ENCODE data around the gene ARHGAP26. TPM values are rescaled to one million over a fixed set of nuclear protein-coding genes. Genes with fewer than 3 reads are reported as not detected.

Gene ARHGAP26
- total RNA-seq, 4 donors from 2014 or later: 11.0 to 23.3 (median 14.3) TPM

GRCh38 chr5:143053780-143054179 lies 283.6 kb downstream of the ARHGAP26 start:
- TF ChIP-seq, protein P1, sequence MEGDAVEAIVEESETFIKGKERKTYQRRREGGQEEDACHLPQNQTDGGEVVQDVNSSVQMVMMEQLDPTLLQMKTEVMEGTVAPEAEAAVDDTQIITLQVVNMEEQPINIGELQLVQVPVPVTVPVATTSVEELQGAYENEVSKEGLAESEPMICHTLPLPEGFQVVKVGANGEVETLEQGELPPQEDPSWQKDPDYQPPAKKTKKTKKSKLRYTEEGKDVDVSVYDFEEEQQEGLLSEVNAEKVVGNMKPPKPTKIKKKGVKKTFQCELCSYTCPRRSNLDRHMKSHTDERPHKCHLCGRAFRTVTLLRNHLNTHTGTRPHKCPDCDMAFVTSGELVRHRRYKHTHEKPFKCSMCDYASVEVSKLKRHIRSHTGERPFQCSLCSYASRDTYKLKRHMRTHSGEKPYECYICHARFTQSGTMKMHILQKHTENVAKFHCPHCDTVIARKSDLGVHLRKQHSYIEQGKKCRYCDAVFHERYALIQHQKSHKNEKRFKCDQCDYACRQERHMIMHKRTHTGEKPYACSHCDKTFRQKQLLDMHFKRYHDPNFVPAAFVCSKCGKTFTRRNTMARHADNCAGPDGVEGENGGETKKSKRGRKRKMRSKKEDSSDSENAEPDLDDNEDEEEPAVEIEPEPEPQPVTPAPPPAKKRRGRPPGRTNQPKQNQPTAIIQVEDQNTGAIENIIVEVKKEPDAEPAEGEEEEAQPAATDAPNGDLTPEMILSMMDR (IDR thresholded peaks at IDR 0.05): no peak
- no peak for TF ChIP-seq POLR2A (IDR thresholded peaks at IDR 0.05)
- no peak for DNase-seq (ENCODE audit: low spot score in 2 of 2)
- H3K4me3 ChIP-seq (ENCODE audit: low read depth, poor library complexity, severe bottlenecking): no peak overlapping the region
- 91 to 92% methylated on average over 8 of the region's 8 CpGs for WGBS, 2 donors
- intact Hi-C loops (cut with DNase I; ENCODE audit: low total_unique reads): no loop called here

GRCh38 chr5:143054480-143054941 lies 284.3 kb downstream of the ARHGAP26 start:
- intact Hi-C loops (cut with DNase I; ENCODE audit: low total_unique reads): no loop called here
- DNase-seq (ENCODE audit: low spot score in 2 of 2): no peak
- no peak overlapping the region for H3K4me3 ChIP-seq (ENCODE audit: low read depth, poor library complexity, severe bottlenecking)
- TF ChIP-seq POLR2A (IDR thresholded peaks at IDR 0.05): no peak
- TF ChIP-seq, protein P1 (IDR thresholded peaks at IDR 0.05): no peak
- 32 to 56% methylated on average over 5 of the region's 5 CpGs for WGBS, 2 donors

DNA sequence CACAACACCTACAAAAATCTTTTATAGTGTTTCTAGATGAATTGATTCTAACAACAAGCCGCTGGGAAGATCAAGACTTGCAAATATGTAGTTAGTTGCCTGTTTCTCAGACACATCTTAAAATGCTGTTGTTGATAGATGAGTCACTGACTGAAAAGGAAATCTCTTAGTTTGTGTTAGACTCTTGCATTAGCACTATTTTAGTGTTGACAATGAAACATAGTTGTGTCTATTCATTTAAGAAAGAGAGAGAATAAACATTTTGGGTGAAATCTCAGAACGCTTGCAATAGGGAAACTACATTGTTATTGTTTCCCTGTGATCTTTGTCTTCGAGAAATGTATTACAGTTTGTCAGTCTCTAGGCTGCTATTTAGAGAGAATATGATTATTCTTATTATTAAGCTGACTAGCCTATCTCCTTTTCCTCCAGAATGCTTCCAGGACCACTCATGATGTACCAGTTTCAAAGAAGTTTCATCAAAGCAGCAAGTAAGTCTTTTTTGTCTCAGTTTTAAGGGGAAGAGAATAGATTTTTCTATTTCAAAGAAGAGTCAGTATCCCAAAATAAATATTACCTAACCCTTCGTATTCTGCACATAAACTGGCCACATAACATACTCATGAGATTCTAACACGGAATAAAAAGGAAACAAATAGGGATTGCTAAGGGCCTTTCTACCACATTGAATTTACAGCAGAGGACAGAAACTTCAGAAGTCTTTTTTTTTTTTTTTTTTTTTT lies 285.6 kb downstream of the ARHGAP26 start:
- no peak for DNase-seq (ENCODE audit: low spot score in 2 of 2)
- intact Hi-C loops (cut with DNase I; ENCODE audit: low total_unique reads): no loop called here
- TF ChIP-seq, protein P1 (IDR thresholded peaks at IDR 0.05): no peak
- no peak for TF ChIP-seq POLR2A (IDR thresholded peaks at IDR 0.05)
- 79 to 87% methylated on average over 5 of the region's 5 CpGs for WGBS, 2 donors
- H3K4me3 ChIP-seq (ENCODE audit: low read depth, poor library complexity, severe bottlenecking): no peak overlapping the region

GRCh38 chr5:143056339-143056704 lies 286.1 kb downstream of the ARHGAP26 start:
- intact Hi-C loops (cut with DNase I; ENCODE audit: low total_unique reads): no loop called here

DNA sequence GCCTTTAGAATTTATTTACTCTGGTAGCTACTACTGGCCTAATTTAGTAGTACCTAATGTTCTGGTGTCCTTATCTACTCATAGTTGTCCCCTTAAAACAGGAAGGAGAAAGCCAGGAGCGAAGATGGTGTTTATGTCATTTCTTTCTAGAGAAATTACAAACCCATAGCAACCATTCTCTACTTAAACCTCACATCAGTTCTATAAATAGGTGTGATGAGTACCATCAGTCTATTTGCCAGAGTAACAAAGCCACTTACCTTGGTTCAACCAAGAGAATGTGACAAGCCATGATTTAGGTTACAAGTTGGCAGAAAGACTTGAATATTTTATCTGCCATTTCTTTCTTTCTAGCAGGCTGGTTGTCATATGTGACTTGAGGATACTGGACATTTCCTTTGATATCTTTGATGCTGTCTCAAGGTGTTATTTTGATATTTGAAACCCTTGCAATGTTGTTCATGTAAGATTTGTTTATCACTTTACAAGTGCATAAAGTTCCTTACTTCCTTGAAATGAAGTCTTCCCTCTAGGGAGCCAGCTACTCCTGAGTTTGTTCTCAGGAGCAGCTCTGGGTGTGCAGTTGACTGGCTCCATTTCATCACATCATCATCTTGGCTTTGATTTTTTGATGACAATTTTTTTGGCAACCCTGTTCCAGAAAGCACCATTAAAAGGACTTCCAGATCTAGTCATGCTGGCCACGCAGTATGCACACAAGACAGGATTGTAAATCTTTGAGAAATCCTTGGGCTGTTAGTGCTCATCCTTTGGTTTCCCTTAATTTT lies 286.8 kb downstream of the ARHGAP26 start:
- intact Hi-C loops (cut with DNase I; ENCODE audit: low total_unique reads): no loop called here
- TF ChIP-seq, protein P1 (IDR thresholded peaks at IDR 0.05): no peak
- TF ChIP-seq POLR2A (IDR thresholded peaks at IDR 0.05): no peak
- 80 to 85% methylated on average over 2 of the region's 2 CpGs for WGBS, 2 donors
- DNase-seq (ENCODE audit: low spot score in 2 of 2): no peak
- no peak overlapping the region for H3K4me3 ChIP-seq (ENCODE audit: low read depth, poor library complexity, severe bottlenecking)

More at GRCh38 chr5:143056339-143056704, 286.1 kb downstream of the ARHGAP26 start:
- H3K4me3 ChIP-seq (ENCODE audit: low read depth, poor library complexity, severe bottlenecking): no peak overlapping the region
- no peak for DNase-seq (ENCODE audit: low spot score in 2 of 2)
- TF ChIP-seq, protein P1 (IDR thresholded peaks at IDR 0.05): no peak
- TF ChIP-seq POLR2A (IDR thresholded peaks at IDR 0.05): no peak

Data from lower leg skin (tissue), 4 donors.